GM12892 (cell line): ENCODE results near the gene PPM1H.

Source experiments
- POLR2A ChIP-seq: IDR thresholded peaks from 2 replicates; pipeline ENCODE4 v1.6.1; 2011; ENCODE audit warnings: low read depth, low read length, control low read depth
- TAF1 ChIP-seq: IDR thresholded peaks from 2 replicates; pipeline ENCODE4 v1.6.1; 2011; ENCODE audit warnings: low read depth, mild to moderate bottlenecking, control low read depth, low read length, borderline replicate concordance

- TF ChIP-seq TAF1, result no peak
- no peak for TF ChIP-seq POLR2A
Measured at GRCh38 chr12:62801796-62802195, 133.2 kb downstream of the PPM1H start.
